OCI-LY1 (cell line): ENCODE data around the gene DPH6.

Experiments used
- H2AFZ ChIP-seq: fragments of 200-600 bp; sonication (generic), shearing (Covaris generic); 2 replicates; pipeline ENCODE4 v1.6.0; 2014; ENCODE audit warnings: antibody characterized with exemption, mild to moderate bottlenecking, low read length
- H3F3A ChIP-seq: fragments of 200-600 bp; sonication (generic), shearing (Covaris generic); 2 replicates; pipeline ENCODE4 v1.6.0; 2014; ENCODE audit warnings: mild to moderate bottlenecking, antibody characterized with exemption, low read length, moderate library complexity; ENCODE audit not compliant: insufficient read depth
- H3K27ac ChIP-seq: fragments of 200-600 bp; sonication (generic); 2 replicates; pipeline ENCODE4 v1.5.1; 2014; ENCODE audit warnings: low read length, mixed run types, mild to moderate bottlenecking, low read depth; ENCODE audit not compliant: poor library complexity, severe bottlenecking
- H3K27me3 ChIP-seq: fragments of 200-600 bp; sonication (generic); 2 replicates; pipeline ENCODE4 v1.6.0; 2014; ENCODE audit warnings: antibody characterized with exemption, mild to moderate bottlenecking, low read length, moderate library complexity; ENCODE audit not compliant: insufficient read depth
- H3K36me3 ChIP-seq: fragments of 200-600 bp; sonication (generic); 2 replicates; pipeline ENCODE4 v1.6.1; 2014; ENCODE audit warnings: mild to moderate bottlenecking, antibody characterized with exemption, low read length, moderate library complexity, mixed read lengths; ENCODE audit not compliant: insufficient read depth
- H3K4me1 ChIP-seq: fragments of 200-600 bp; sonication (generic); 2 replicates; pipeline ENCODE4 v1.5.1; 2014; ENCODE audit warnings: mild to moderate bottlenecking, low read length, moderate library complexity; ENCODE audit not compliant: insufficient read depth, severe bottlenecking
- H3K4me2 ChIP-seq: fragments of 200-600 bp; sonication (generic), shearing (Covaris generic); 2 replicates; pipeline ENCODE4 v1.6.1; 2014; ENCODE audit warnings: low read length
- H3K4me3 ChIP-seq: fragments of 200-600 bp; sonication (generic); 2 replicates; pipeline ENCODE4 v1.5.1; 2014; ENCODE audit warnings: low read length, low read depth, mild to moderate bottlenecking, mixed read lengths; ENCODE audit not compliant: poor library complexity, severe bottlenecking
- H3K79me2 ChIP-seq: fragments of 200-600 bp; shearing (Covaris generic); 2 replicates; pipeline ENCODE4 v1.6.1; 2016; ENCODE audit warnings: mixed run types, low read length, mixed read lengths; ENCODE audit not compliant: insufficient read depth
- H3K9ac ChIP-seq: fragments of 200-600 bp; sonication (generic), shearing (Covaris generic); 2 replicates; pipeline ENCODE4 v1.6.1; 2014; ENCODE audit warnings: mild to moderate bottlenecking, low read length, mixed read lengths
- H3K9me2 ChIP-seq: fragments of 200-600 bp; sonication (generic), shearing (Covaris generic); 2 replicates; pipeline ENCODE4 v1.6.1; 2014; ENCODE audit warnings: low read depth, mild to moderate bottlenecking, low read length, mixed read lengths
- H3K9me3 ChIP-seq: fragments of 200-600 bp; shearing (Covaris generic); 2 replicates; pipeline ENCODE4 v1.6.1; 2014; ENCODE audit warnings: low read length, mixed read lengths
- H4K20me1 ChIP-seq: fragments of 200-600 bp; sonication (generic), shearing (Covaris generic); 2 replicates; pipeline ENCODE4 v1.6.0; 2016; ENCODE audit warnings: mild to moderate bottlenecking, low read length; ENCODE audit not compliant: insufficient read depth
- CTCF ChIP-seq: fragments of 200-600 bp; sonication (generic), shearing (Covaris generic); IDR thresholded peaks from 2 replicates; pipeline ENCODE4 v1.5.1; 2017; ENCODE audit warnings: mild to moderate bottlenecking, antibody characterized with exemption, low read length, moderate library complexity, mixed read lengths
- EZH2 ChIP-seq: fragments of 200-600 bp; sonication (generic), shearing (Covaris generic); IDR thresholded peaks from 2 replicates; pipeline ENCODE4 v1.8.0; 2017; ENCODE audit warnings: borderline replicate concordance, mixed run types, mild to moderate bottlenecking, antibody characterized with exemption, low read length, moderate library complexity, mixed read lengths

DPH6 gene

DNA sequence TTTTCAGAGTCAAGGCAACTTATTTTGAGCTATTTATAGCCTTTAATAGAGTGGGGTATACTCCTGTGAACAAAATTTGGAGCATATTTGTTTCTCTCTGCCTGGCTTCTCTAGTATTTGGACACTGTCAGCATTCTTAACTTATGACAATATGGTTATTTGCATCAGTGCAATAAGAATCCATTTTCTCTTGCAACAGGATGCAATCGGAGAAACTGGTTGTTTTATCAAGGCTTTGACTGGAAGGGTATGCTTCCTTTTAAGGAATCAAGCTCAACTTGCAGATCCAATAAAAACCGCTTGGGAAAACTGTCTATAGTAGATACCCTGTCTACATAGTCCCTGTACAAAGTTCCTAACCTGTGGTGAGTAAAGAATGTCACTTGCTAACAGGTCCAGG, 106.7 kb downstream of the DPH6 start:
- H2AFZ ChIP-seq: no peak overlapping the region
- H3K4me2 ChIP-seq: no peak overlapping the region

GRCh38 chr15:35437157-35437556, 108.8 kb downstream of the DPH6 start:
- no peak overlapping the region for H3K27ac ChIP-seq
- no peaks in the 10 kb centered on the region for H3K79me2 ChIP-seq
- no peaks in the 10 kb centered on the region for H3K36me3 ChIP-seq
- H3K27me3 ChIP-seq: no peaks in the 10 kb centered on the region
- no peaks in the 10 kb centered on the region for H3F3A ChIP-seq
- H2AFZ ChIP-seq: no peak overlapping the region
- H3K4me3 ChIP-seq: no peak overlapping the region
- no peaks in the 10 kb centered on the region for H3K9me2 ChIP-seq
- TF ChIP-seq CTCF (no peak), EZH2 (no peak)
- no peaks in the 10 kb centered on the region for H4K20me1 ChIP-seq
- 0 out of 2 replicates have a peak, but pooled peaks cover 2% of the 10 kb centered on the region for H3K9me3 ChIP-seq
- H3K9ac ChIP-seq: no peak overlapping the region
- H3K4me1 ChIP-seq: no peaks in the 10 kb centered on the region
- no peak overlapping the region for H3K4me2 ChIP-seq

More for the DNA sequence above, 106.7 kb downstream of the DPH6 start:
- TF ChIP-seq EZH2 (no peak), CTCF (no peak)
- Histone ChIP-seq H3K4me1 (no peaks in the 10 kb centered on the region), H3F3A (no peaks in the 10 kb centered on the region), H3K9me2 (no peaks in the 10 kb centered on the region), H3K9me3 (0 out of 2 replicates have a peak, but pooled peaks cover 2% of the 10 kb centered on the region), H3K9ac (no peak overlapping the region), H3K4me3 (no peak overlapping the region), H3K79me2 (no peaks in the 10 kb centered on the region), H3K36me3 (no peaks in the 10 kb centered on the region), H3K27me3 (no peaks in the 10 kb centered on the region), H3K27ac (no peak overlapping the region), H4K20me1 (no peaks in the 10 kb centered on the region)

- no peaks in the 10 kb centered on the region for H3K79me2 ChIP-seq
- no peaks in the 10 kb centered on the region for H3F3A ChIP-seq
- no peak overlapping the region for H3K9ac ChIP-seq
- H3K27ac ChIP-seq: no peak overlapping the region
- H3K27me3 ChIP-seq: no peaks in the 10 kb centered on the region
- no peak overlapping the region for H2AFZ ChIP-seq
- H3K36me3 ChIP-seq: no peaks in the 10 kb centered on the region
- H4K20me1 ChIP-seq: no peaks in the 10 kb centered on the region
- no peak overlapping the region for H3K4me3 ChIP-seq
- H3K9me3 ChIP-seq: 0 out of 2 replicates have a peak, but pooled peaks cover 2% of the 10 kb centered on the region
- no peak for TF ChIP-seq CTCF
- TF ChIP-seq EZH2: no peak
- no peak overlapping the region for H3K4me2 ChIP-seq
- H3K9me2 ChIP-seq: no peaks in the 10 kb centered on the region
- H3K4me1 ChIP-seq: no peaks in the 10 kb centered on the region
These were observed 109.5 kb downstream of the DPH6 start for GRCh38 chr15:35436422-35436821.
